Thyroid gland (tissue), 4 donors: ENCODE data around the gene CTSO. TPM values are rescaled to one million over a fixed set of nuclear protein-coding genes. Genes with fewer than 3 reads are reported as not detected.

ENCODE experiments used
- DNase-seq, 2 donors: peaks; one replicate each; pipeline ENCODE4 v3.0.0-alpha.2; 2019
- H3K27ac ChIP-seq, 3 donors: fragments of 200-600 bp; sonication (generic); 1 replicate in 2 of 3; 2 replicates in 1 of 3; pipeline ENCODE4 v1.5.1; 2016 to 2019; ENCODE audit warnings: mild to moderate bottlenecking in 1 of 3, moderate library complexity in 1 of 3
- H3K27me3 ChIP-seq: fragments of 200-600 bp; sonication (generic); one replicate; pipeline ENCODE4 v1.5.1; 2019
- H3K36me3 ChIP-seq, 2 donors: fragments of 200-600 bp; sonication (generic); one replicate each; pipeline ENCODE4 v1.5.1; 2016 to 2019
- H3K4me1 ChIP-seq, 2 donors: fragments of 200-600 bp; sonication (generic); one replicate each; pipeline ENCODE4 v1.5.1; 2017 to 2019
- H3K4me3 ChIP-seq, 3 donors: fragments of 200-600 bp; sonication (generic); replicated peaks in 1 of 3; 1 replicate in 2 of 3; 2 replicates in 1 of 3; pipeline ENCODE4 v1.5.1; 2016; ENCODE audit warnings: mild to moderate bottlenecking in 1 of 3
- H3K9me3 ChIP-seq: fragments of 200-600 bp; sonication (generic); one replicate; pipeline ENCODE4 v1.5.1; 2017
- POLR2A ChIP-seq, 2 donors: fragments of 450-650 bp; IDR thresholded peaks; one replicate each; pipeline ENCODE4 v1.6.1; 2017; ENCODE audit warnings: antibody characterized with exemption in 2 of 2, mild to moderate bottlenecking in 2 of 2, moderate library complexity in 1 of 2
- WGBS, 2 donors: methylation state at CpG; one replicate each; pipeline ENCODE4 v1.1.5; 2017; 5-methylcytosine and 5-hydroxymethylcytosine counted together
- intact Hi-C: fragments of 100-400 bp; cut with DNase I; formaldehyde crosslinking; loops from one replicate; pipeline ENCODE4 v1.15.1; 2023
- total RNA-seq, 4 donors: library from RNA; depleted of rRNA; stranded (reverse); fragments of >200 nt; gene quantifications; one replicate each; pipeline ENCODE4 v1.2.3, GENCODE V29; 2016
- TF ChIP-seq, protein P1 (sequence below), 6 experiments: fragments of 200-600 bp in 3 of 6; fragments of 450-650 bp in 3 of 6; sonication (generic) in 3 of 6; IDR thresholded peaks; one replicate each; pipeline ENCODE4 v1.5.1; 2016 to 2019; ENCODE audit warnings: antibody characterized with exemption in 6 of 6, mild to moderate bottlenecking in 2 of 6, inconsistent platforms in 1 of 6, moderate library complexity in 1 of 6

Gene CTSO
- total RNA-seq, 4 donors from 2014 or later = 31.9 to 36.3 (median 35.6) TPM

DNA sequence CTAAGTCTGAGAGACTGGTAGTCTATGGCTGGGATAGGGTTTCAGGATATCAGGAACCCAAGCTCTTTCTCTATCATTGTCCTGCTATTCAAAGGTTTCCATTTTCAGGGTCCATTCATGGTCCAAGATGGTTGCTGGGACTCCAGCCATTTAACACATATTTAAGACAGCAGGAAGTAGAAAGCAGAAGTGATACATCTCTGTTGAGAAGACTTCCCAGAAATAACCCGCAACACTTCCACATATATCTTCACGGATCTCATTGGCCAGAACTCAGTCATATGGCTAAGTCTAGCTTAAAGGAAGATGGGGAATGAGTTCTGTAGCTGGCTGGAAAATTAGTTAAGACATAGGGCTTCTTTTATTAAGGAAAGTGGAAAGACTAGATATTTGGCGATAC is 23.8 kb downstream of the CTSO start:
- peaks cover 0 to 18% of the 10 kb centered on the region in 2 donors for H3K36me3 ChIP-seq
- WGBS, 2 donors = 90 to 97% methylated on average over 3 of the region's 3 CpGs

DNA sequence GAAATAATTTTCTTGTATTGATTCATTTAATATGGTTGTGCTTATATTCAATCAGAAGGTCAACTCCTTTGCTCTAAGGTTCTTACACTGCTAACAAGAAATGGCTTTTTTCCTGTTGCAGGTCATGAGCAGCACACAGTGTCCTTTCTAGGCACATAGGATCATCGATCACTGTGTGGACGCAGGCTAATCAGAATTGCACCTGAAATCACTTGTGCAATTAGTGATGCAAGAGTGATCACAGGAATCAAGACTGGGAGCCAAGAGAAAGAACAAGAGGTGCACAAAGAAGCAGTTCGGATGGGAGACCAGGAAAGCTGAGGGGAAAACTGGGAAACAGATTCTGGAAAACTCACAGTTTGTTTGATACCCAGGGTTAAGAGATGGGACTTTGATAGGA is 29.0 kb downstream of the CTSO start:
- Histone ChIP-seq H3K27ac (no peak overlapping the region), H3K27me3 (no peaks in the 10 kb centered on the region), H3K4me1 (no peaks in the 10 kb centered on the region), H3K36me3 (peaks cover 0 to 18% of the 10 kb centered on the region in 2 donors), H3K4me3 (no peak overlapping the region), H3K9me3 (no peaks in the 10 kb centered on the region)
- DNase-seq = no peak
- TF ChIP-seq, protein P1, sequence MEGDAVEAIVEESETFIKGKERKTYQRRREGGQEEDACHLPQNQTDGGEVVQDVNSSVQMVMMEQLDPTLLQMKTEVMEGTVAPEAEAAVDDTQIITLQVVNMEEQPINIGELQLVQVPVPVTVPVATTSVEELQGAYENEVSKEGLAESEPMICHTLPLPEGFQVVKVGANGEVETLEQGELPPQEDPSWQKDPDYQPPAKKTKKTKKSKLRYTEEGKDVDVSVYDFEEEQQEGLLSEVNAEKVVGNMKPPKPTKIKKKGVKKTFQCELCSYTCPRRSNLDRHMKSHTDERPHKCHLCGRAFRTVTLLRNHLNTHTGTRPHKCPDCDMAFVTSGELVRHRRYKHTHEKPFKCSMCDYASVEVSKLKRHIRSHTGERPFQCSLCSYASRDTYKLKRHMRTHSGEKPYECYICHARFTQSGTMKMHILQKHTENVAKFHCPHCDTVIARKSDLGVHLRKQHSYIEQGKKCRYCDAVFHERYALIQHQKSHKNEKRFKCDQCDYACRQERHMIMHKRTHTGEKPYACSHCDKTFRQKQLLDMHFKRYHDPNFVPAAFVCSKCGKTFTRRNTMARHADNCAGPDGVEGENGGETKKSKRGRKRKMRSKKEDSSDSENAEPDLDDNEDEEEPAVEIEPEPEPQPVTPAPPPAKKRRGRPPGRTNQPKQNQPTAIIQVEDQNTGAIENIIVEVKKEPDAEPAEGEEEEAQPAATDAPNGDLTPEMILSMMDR (IDR thresholded peaks at IDR 0.05) = no peak
- TF ChIP-seq POLR2A (IDR thresholded peaks at IDR 0.05) = no peak
- intact Hi-C loops = no loop called here
- WGBS, 2 donors = 43 to 71% methylated on average over 3 of the region's 3 CpGs

More for the DNA sequence above, 23.8 kb downstream of the CTSO start:
- no peaks in the 10 kb centered on the region for H3K4me1 ChIP-seq
- no peak for DNase-seq
- H3K4me3 ChIP-seq = no peak overlapping the region
- TF ChIP-seq, protein P1 (IDR thresholded peaks at IDR 0.05) = no peak
- TF ChIP-seq POLR2A (IDR thresholded peaks at IDR 0.05) = no peak
- no peaks in the 10 kb centered on the region for H3K27me3 ChIP-seq
- intact Hi-C loops = no loop called here
- H3K27ac ChIP-seq = no peak overlapping the region
- H3K9me3 ChIP-seq = no peaks in the 10 kb centered on the region

DNA sequence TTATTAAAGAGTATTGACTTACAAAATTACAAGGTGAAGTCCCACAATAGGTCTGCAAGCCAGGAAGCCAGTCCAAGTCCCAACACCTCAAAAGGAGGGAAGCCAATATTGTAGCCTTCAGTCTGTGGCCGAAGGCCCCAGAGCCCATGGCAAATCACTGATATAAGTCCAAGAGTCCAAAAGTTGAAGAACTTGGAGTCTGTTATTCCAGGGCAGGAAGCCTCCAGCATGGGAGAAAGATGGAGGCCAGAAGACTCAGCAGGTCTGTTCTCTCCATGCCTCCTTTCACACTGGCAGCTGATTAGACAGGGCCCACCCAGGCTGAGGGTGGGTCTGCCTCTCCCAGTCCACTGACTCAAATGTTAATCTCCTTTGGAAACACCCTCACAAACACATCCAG is 32.1 kb downstream of the CTSO start:
- Histone ChIP-seq H3K27ac (no peak overlapping the region), H3K27me3 (no peaks in the 10 kb centered on the region), H3K9me3 (no peaks in the 10 kb centered on the region), H3K36me3 (peaks cover 0 to 6% of the 10 kb centered on the region in 2 donors), H3K4me1 (no peaks in the 10 kb centered on the region), H3K4me3 (no peak overlapping the region)
- TF ChIP-seq POLR2A (IDR thresholded peaks at IDR 0.05) = no peak
- TF ChIP-seq, protein P1 (IDR thresholded peaks at IDR 0.05) = no peak
- intact Hi-C loops = no loop called here
- WGBS, 2 donors = 87 to 100% methylated on average over 1 of the region's 1 CpG
- DNase-seq = no peak

DNA sequence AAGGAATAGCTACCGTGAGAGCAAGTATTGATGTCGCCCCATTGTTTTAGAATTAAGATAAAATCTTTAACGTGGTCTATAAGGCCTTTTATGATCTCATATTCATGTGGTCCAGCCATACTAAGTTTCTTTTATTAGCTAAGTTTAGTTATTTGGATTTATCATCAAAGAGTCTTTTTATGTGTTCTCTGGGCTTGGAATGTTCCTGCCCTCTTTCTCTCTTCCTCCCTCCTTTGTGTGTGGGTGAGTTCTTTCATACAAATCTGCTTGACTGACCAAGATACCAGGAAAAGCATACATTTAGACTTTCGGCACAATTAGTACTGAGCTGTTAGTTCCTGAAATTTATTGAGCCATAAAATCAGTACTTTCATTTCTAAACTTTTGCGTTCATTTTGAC is 38.9 kb downstream of the CTSO start:
- intact Hi-C loops = no loop called here
- Histone ChIP-seq H3K27ac (no peak overlapping the region), H3K4me3 (no peak overlapping the region), H3K4me1 (no peaks in the 10 kb centered on the region), H3K27me3 (no peaks in the 10 kb centered on the region), H3K36me3 (no peaks in the 10 kb centered on the region), H3K9me3 (no peaks in the 10 kb centered on the region)
- DNase-seq = no peak
- WGBS, 2 donors = 56 to 61% methylated on average over 5 of the region's 5 CpGs
- no peak for TF ChIP-seq POLR2A (IDR thresholded peaks at IDR 0.05)
- TF ChIP-seq, protein P1 (IDR thresholded peaks at IDR 0.05) = no peak

DNA sequence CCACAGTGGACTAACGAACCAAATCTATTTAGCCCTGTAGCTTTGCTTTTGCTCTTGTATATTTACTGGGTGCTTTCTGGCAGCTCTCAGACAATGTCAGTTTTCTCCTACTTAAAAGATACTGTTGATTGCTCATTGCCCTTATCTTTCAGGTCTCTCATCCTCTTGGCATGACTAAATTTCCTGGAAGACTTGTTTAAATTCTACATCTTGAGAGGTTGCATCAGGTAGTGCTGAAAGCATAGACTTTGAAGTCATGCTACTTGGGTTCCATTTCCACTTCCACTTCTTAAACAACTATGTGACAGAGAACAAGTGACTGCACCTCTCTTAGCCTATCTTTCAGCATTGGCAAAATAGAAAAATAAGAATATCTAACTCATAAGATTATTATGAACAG is 41.8 kb downstream of the CTSO start:
- WGBS, 2 donors = 77 to 83% methylated on average over 1 of the region's 1 CpG

More for the DNA sequence above, 41.8 kb downstream of the CTSO start:
- no peak for DNase-seq
- TF ChIP-seq, protein P1 (IDR thresholded peaks at IDR 0.05) = no peak
- TF ChIP-seq POLR2A (IDR thresholded peaks at IDR 0.05) = no peak
- H3K9me3 ChIP-seq = no peaks in the 10 kb centered on the region
- H3K27me3 ChIP-seq = no peaks in the 10 kb centered on the region
- H3K27ac ChIP-seq = no peak overlapping the region
- no peaks in the 10 kb centered on the region for H3K36me3 ChIP-seq
- intact Hi-C loops = no loop called here
- H3K4me3 ChIP-seq = no peak overlapping the region
- no peaks in the 10 kb centered on the region for H3K4me1 ChIP-seq
